HG03060 (cell line): ENCODE measurements around the gene OR10AD1.
A peak's percentile ranks its signal among the peaks of the same experiment; 100 is the strongest.
"Not testable (repeated sequence)": the region's sequence is repeated elsewhere in the genome, so short reads cannot be mapped to it uniquely, and the experiment has no call there.

ENCODE experiments used
- ATAC-seq: cut with Tn5 transposase; IDR thresholded peaks from one replicate; pipeline ENCODE4 v1.9.1; 2021; ENCODE audit warnings: low read depth, moderate number of reproducible peaks; ENCODE audit not compliant: unreplicated experiment

The OR10AD1 gene, protein sequence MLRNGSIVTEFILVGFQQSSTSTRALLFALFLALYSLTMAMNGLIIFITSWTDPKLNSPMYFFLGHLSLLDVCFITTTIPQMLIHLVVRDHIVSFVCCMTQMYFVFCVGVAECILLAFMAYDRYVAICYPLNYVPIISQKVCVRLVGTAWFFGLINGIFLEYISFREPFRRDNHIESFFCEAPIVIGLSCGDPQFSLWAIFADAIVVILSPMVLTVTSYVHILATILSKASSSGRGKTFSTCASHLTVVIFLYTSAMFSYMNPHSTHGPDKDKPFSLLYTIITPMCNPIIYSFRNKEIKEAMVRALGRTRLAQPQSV

DNA sequence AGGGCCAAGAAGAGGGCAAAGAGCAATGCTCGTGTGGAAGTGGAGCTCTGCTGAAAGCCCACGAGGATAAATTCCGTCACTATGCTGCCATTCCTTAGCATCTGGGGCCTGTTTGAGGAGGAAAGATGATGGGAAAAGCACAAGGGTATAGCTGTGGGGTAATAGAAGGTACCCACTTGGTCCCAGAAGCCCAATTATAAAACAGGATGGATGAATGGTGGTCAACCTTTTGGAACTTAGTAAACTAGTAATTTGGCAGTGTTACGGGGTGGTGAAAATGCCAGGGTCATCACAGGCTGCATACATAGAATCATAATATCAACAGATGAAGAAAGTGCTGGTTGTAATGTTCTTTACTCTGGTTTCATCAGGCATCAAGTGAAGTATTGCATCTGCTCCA lies at the start of gene OR10AD1:
Gene OR10AD1 (minus strand): TSS at position 101 of the 400 bp plus-strand sequence. CDS start 0 bp downstream, at position 101.
- ATAC-seq, result no peak

DNA sequence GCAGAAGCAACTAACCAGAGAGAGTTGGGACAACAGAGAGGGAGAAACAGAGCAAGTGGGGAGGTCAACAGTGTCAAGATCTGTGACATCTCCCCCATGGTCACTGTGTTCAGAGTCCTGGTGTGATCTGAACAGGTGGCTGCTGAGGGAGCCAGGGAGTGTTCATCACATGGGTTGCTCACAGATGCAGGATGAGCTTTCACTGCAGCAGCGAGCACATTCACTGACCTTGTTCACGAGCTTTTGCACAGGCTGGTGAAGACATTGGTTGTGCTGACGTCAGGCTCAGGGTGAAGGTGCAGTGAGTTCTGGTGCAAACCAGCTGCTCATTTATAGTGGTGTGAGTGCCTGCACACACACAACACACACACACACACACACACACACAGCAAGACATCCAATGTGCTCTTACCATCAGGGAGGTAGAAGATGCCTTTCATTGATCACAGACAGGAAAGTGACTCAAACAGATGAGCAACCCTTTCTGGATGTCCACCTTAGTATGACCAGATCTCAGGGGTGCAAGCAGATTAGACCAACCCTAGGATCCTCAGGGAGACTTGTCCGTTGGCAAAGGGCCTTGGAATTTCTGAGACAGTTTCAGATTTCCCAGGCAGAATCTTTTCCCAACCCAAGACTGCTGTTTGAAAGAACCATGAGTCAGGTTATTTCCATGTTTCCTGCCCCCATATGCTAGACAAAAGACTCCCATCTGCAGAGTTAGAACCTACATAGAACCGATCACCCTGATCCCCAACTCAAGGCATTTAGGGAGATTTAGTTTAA lies 44.3 kb upstream of the OR10AD1 start:
- ATAC-seq, result no peak

DNA sequence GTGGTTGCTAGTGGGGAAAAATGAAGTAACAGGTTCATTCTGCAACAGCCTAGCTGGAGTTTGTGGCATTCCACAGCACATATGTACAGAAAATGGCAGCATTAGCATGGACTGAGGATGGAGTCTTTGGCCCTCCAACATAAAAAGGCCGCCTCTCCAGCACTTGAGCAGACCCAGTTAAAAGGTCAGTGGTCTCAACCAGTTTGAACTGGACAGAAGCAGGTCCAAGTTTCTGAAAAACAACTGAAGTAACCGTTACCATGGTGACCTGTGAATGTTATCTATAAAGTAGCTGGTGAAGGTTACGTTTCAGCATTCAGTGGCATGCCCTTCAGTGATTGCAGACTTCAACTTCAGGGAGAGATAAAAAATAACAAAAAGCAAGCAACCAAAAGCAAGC lies 34.1 kb upstream of the OR10AD1 start:
- no peak for ATAC-seq

DNA sequence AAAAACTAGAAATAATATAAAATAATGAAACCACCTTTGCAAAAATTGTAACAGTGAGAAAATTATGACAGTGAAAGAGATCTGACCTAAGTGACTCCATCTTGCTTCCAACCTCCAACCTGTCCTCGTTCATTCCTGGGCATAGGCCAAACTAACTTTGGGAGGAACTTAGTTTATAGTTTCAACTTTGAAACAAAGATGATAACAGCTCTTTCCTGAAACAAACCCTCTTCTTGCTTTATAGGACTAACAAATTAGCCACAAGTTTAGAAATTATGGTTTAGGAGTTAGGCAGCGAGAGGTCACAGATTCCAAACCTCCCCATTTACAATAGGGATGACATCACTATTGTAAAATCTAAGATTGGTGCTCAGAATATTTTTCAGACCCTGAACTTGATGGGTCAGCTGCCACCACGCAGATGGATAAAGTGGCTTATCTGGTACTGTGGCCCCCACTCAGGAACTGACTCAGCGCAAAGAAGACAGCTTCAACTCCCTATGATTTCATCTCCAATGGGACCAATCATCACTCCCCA lies 32.8 kb upstream of the OR10AD1 start:
- ATAC-seq, result no peak

DNA sequence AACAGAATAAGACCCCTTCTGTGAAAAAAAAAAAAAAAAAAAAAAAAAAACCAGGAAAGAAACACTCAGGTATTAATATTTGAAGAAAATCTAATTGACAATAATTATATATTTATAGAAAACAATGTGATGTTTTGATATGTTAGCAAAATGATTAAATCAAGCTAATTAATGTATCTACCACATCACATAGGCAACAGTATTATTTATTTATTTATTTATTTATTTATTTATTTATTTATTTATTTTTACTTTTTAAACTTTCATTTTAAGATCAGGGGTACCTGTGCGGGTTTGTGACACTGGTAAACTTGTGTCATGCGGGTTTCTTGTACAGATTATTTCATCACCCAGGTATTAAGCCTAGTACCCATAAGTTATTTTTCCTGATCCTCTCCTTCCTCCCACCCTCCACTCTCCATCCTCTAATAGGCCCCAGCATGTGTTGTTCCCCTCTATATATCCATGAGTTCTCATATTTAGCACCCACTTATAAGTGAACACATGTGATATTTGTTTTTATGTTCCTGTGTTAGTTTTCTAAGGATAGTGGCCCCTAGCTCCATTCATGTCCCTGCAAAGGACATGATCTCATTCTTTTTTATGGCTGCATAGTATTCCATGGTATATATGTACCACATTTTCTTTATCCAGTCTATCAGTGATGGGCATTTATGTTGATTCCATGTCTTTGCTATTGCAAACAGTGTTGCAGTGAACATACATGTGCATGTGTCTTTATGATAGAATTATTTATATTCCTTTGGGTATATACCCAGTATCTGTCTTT lies 28.3 kb upstream of the OR10AD1 start:
- not testable (repeated sequence) for ATAC-seq

DNA sequence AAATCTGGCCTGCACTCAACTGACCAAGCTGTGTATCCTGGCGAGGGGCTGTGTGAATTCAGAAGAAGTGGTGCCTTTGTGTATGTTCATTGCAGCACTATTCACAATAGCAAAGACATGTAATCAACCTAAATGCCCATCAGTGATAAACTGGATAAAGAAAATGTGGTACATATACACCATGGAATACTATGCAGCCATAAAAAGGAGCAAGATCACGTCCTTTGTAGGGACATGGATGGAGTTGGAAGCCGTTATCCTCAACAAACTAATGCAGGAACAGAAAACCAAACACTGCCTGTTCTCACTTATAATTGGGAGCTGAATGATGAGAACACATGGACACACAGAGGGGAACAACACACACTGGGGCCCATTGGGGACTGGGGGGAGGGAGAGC lies 21.4 kb upstream of the OR10AD1 start:
- not testable (repeated sequence) for ATAC-seq

DNA sequence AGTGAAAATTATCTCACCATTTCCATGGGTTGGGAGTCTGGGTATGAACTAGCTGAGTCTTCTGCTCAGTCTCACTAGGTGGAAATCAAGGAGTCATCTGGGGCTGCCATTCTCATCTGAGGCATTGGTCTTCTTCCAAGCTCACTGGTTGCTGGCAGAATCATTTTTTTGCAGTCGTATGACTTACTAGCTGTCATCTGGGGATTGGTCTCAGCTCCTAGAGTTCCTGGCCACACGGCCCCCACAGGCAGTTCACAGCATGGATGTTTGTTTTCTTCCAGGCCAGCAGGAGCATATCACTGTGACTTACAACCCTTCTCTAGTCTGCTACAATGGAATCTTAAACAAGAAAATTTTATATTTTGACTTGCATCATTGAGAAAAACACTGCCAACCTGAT lies 18.6 kb upstream of the OR10AD1 start:
- ATAC-seq, result no peak

DNA sequence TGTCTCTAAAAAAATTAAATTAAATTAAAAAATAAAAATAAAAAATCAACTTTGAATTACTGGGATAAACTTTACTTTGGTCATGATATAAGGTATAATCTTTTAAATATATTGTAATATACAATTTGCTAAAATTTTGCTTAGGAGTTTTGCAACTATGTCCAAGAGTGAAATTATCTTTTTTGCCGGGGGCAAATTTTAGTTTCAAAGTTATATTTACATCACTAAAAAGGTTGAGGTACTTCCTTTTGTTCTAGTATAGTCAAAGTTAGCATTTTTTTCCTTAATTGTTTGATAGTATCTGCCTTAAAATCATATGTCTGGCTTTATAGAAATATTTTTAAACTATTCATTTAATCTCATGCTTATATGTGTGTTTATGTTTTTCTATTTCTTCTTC lies 17.6 kb upstream of the OR10AD1 start:
- no peak for ATAC-seq

DNA sequence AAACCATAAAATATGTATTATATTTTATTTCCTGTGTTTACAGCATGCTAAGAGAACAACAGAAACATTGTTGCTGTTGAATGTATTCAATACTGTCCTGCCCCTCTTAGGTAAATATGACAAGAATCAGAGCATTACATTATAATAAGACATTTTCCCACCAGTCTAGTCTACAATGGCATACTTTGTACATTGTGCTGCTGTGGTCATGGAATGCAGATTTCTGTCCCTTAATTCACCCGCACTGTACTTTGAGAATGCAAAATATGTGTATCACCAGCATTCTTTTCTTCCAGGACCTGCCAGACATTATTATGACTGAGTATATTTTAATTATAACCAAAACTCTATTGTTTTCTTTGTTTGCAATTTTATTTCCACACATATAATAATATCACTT lies 16.5 kb upstream of the OR10AD1 start:
- ATAC-seq, result no peak

DNA sequence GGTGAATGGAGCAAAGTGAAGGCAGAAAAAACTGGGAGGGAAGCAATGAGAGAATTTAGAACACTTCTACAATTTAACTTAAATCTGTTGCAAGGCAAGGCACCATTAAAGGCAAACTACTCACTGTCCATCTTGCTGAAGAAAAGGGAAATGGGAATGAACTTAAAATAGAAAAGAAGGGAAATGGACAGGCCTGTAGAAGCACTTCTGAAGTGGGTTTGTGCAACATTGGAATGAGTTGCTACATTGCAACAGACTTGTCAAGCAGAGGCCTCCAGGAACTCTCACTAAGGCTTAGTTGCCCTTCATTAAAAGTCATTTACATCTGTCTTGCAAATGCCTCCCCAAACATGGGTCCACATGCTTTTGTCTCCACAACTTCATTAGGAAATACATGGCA lies 13.7 kb upstream of the OR10AD1 start:
- ATAC-seq, result no peak

DNA sequence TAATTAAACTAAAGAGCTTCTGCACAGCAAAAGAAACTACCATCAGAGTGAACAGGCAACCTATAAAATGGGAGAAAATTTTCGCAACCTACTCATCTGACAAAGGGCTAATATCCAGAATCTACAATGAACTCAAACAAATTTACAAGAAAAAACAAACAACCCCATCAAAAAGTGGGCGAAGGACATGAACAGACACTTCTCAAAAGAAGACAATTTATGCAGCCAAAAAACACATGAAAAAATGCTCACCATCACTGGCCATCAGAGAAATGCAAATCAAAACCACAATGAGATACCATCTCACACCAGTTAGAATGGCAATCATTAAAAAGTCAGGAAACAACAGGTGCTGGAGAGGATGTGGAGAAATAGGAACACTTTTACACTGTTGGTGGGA lies 6.4 kb upstream of the OR10AD1 start:
- not testable (repeated sequence) for ATAC-seq

DNA sequence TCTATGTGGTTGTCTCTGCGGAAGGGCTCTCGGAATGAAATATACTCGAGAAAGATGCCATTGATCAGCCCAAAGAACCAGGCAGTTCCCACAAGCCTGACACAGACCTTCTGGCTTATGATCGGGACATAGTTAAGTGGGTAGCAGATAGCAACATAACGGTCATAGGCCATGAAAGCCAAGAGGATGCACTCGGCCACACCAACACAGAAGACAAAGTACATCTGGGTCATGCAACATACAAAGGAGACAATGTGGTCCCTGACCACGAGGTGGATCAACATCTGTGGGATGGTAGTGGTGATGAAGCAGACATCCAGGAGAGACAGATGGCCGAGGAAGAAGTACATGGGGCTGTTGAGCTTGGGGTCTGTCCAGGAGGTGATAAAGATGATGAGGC lies 326 bp downstream of the OR10AD1 start:
- no peak for ATAC-seq

DNA sequence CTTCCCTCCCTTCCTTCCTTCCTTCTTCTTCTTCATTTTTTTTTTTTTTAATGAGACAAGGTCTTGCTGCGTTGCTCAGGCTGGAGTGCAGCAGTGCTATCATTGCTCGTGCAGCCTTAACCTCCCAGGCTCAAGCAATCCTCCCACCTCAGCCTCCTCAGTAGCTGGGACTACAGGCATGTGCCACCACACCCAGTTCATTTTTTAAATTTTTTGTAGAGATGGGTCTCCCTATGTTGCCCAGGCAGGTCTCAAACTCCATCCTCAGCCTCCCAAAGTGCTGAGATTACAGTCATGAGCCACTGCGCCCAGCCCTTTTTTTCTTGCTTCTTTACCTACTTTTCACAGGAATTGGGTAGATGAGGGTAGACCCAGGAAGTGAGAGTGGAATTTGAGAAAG lies 1.6 kb downstream of the OR10AD1 start:
- no peak for ATAC-seq

DNA sequence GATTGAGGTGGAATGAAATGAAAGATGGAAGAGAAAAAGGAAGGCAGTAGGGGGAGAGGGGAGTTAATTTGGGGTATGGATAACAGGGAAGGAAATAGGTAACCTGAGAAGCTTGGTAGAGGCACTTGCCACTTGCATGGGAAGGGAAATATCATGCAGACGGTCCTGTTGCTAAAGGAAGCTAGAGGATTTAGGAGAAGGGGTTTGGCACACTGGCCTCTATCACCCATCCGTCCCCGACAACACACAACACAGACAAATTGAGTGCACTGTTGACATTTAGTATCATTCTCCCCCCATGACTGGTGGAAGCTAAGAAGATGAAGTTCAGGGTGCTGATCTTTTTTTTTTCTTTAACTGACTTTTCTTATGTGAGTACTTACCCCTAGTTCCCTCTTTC lies 2.0 kb downstream of the OR10AD1 start:
- no peak for ATAC-seq

DNA sequence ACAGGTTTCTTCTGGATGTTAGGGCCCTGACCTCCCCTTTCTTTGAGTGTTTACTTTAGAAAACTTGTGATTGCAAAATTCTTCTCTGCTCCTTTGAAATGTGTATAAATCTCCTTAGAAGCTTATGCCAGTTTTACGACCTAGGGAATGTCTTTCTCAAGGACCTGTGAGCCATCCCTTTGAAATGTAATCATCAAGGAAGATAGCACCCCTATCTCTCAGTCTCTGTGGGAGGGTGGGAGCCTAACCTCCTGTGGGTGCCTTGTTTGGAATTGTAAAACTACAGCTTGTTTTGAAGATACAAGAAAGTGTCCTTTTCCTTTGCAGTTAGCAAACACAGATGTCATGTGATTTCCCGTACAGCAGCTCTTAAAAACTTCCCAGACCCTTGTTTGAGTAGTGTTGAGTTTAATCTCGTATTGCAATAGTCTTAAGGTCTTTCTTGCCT lies 3.3 kb downstream of the OR10AD1 start:
- ATAC-seq, result no peak

DNA sequence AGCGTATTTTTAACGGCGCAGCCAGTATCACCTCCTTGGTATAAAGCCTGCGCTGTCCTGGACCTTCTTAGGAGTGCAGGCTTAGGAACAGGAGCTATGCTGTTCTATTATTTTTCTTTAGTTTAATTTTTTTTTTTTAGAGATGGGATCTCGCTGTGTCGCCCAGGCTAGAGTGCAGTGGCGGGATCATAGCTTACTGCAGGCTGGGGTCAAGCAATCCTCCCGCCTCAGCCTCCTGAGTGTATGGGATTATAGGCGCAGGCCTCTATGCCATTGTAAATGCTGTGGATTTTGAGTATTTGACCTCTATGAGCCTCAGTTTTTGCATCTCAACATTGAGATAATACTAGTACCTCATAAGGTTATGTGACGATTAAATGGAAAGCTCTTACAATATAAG lies 4.1 kb downstream of the OR10AD1 start:
- ATAC-seq, result no peak

DNA sequence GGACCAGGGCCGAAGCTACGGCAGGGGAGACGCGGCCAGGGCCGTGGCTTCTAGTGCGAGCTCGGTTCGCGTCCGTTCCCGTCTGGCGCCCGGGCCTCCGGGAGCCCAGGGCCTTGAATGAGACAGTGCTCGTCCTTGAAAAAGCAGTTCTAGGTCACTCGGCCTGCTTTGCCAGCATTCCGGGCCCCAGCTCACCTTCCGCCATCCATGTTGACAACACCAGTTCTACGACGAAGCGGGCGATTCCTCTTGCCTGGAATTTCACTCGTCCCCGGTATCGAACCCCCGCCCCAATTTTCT lies 4.5 kb downstream of the OR10AD1 start:
- no peak for ATAC-seq

DNA sequence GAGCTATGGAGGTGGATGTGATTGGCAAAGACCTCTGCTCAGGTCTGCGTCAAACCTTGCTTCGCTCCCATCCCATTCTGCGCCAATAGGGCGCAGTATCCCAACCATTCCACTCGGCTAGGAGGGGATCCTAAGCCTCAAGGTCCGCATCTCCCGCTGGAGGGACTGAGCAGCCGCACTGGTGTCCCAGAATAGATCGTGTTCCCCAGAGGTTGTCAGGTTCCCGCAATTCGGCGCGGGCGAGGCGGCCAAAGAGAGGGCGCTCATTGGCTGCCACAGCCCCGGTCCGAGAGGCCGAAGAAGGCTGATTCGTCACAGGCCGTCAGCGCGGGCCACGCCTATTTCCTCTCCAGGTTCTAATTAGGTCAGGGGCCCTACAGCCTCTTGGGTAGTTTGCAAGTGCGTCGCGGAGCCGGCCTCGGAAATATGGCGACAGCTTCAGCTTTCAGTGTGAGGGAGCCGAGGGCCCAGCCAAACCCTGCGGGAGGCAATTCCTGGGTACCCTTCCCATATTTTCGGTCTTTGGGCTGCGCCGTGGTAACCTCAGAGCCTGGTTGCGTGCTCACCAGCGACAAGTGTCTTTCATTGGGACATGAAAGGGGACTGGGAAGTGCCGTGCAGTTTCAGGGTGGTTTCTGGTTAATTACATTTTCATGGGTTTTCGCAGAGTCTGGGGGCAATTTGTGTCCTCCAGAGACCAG lies 5.0 kb downstream of the OR10AD1 start:
- ATAC-seq, result peak; percentile 97

DNA sequence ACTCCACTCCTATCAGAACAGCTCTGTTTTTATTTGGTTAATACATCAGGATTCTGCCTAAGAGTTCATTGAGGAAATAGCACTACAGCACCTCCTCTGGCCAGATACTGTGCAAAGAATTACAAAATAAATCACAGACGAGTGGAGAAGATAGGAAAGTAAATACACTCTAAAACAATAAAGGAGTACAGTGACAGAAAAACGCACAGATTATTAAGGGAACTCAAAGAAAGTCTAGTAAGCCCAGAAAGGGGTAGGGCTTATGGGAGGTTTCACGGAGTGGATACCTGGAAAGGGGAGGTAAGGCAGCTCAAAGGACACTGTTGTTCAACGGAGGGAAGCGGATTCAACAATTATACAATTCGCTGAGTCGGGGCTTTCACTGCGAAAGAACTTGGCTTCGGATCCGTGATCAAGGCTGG lies 5.5 kb downstream of the OR10AD1 start:
- no peak for ATAC-seq

DNA sequence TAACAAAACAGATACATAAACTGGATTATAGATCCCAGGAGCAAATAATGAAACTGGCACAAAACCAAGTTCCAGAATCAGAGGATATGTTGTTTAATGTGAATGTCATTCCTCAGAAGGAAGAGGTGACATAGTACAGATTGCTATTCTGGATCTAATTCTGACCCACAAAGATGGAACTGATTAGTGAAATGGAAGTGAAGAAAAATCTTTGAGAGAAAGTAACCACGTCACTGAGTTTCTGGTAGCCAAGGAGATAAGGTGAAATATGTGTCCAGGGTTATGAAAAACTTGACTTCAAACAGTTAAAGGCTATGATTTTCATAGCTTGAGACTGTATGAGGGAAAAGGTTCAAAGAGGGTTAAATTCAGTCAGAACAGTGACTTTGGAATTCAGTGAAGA lies 8.3 kb downstream of the OR10AD1 start:
- no peak for ATAC-seq
